Myocyte (in vitro differentiated cells): ENCODE measurements around the gene TMPRSS9. TPM values are rescaled to one million over a fixed set of nuclear protein-coding genes. Genes with fewer than 3 reads are reported as not detected.

Experiments used
- DNase-seq: peaks from one replicate; pipeline ENCODE4 v3.0.0-alpha.2; 2012; ENCODE audit warnings: low read depth
- total RNA-seq: library from RNA; depleted of rRNA; stranded (reverse); fragments of >200 nt; gene quantifications from 2 replicates; pipeline ENCODE4 v1.2.3, GENCODE V29; 2014

TMPRSS9 gene
- total RNA-seq, 1 donor from 2014 or later = not detected

DNA sequence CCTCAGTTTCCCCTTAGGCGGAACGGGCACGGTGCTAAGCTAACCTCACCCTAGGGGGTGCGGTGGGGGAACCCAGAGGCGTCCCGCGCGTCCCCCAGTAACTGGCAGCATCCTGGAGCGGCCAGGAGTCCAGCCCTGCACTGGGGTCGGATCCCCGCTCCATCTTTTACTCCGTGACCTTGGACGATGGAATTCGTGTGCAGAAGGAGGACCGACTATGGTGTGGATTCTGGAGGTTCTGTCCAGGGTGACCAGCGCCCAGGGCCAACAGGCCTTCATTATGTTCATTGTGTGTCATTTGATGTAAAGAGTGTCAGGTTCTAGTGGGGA, 31.0 kb upstream of the TMPRSS9 start:
- no peak for DNase-seq

GRCh38 chr19:2329501-2329916, 30.6 kb upstream of the TMPRSS9 start:
- DNase-seq = no peak

GRCh38 chr19:2330255-2330631, 29.8 kb upstream of the TMPRSS9 start:
- no peak for DNase-seq

DNA sequence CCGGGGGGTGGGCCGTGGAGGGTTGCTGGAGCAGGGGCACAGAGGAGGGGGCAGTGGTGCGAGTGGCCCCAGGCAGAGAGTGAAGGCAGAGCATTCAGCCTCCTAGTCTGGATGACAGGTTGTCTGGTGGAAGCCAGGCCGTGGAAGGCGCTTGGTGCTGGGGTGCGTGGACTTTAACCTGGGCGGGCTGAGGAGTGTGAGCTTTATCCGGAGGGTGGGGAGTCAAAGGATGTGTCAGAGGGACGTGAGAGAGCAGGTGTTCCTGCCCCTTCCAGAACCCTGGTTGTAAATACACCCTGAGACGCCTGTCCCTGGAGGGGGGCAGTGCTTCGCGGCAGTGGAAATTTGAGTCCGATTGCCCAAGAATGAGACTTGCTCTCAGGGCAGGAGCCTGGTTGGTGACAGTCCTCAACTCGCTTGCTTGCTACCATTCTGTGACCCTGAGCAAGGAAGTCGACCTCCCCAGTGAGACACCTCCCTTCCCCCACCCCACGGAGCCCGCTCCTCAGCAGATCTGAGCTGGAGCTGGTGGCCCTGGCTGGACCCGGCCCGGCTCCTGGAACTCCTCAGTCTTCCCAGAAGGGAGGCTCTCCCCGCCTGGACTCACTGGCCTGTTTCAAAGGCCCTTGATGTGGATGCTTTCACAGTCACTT, 29.3 kb upstream of the TMPRSS9 start:
- peak; percentile 41 for DNase-seq

- DNase-seq = no peak
These were observed 28.3 kb upstream of the TMPRSS9 start for GRCh38 chr19:2331601-2332246.

DNA sequence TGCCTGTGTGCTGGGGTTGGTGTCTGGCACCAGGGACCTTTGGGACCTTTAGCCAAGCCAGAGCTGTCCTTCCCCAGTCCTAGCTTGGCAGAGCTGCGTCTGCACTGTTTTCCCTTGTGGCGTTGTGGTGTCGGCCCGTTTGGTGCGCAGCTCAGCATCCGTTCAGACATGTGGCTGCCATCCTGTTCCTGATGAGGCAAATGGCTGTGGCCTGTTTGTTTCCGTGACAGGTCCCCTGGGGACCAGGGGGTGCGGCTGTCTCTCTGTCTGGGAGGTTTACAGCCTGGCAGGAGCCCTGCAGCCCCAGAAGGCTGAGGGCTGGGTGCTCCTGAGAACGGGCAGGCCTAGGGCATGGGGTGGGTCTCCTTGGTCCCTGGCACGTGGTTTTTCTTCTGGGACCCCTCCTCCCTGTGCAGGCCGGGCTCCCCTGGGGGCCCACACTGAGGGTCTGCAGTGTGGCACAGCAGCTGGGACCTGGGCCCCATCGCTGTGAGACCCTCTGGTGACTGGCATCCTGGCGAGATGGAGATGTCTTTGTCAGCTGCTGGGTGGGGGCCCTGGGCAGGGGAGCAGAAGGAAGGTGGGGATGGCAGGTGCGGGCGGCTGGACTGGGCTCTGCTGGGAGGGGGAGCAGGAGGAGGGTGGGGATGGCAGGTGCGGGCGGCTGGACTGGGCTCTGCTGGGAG, 27.6 kb upstream of the TMPRSS9 start:
- peak; percentile 49 for DNase-seq

DNA sequence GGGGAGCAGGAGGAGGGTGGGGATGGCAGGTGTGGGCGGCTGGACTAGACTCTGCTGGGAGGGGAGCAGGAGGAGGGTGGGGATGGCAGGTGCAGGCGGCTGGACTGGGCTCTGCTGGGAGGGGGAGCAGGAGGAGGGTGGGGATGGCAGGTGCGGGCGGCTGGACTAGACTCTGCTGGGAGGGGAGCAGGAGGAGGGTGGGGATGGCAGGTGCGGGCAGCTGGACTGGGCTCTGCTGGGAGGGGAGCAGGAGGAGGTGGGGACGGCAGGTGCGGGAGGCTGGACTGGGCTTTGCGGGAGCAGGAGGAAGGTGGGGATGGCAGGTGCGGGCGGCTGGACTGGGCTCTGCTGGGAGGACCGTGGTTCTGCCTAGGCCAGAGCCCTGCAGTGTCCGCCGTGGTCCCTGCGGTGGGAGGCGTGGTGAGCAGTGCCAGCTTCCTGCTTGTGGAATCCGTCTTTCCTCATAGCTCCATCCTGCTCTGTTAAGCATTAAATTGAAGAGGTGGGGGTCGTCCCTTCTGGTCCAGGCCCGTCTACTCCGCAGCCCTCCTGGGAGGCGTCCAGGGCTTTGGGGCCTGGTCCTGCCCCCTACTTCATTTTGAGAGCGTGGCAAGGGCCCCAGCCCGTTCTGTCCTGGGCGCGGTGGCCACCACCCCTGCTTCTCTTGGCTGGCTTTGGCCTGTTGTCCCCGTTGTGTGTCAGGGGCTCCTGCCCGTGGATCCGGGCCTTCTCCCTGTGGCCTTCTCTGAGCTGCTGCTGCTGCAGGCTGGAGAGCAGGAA, 26.8 kb upstream of the TMPRSS9 start:
- DNase-seq = peak; percentile 76

GRCh38 chr19:2333807-2334211, 26.3 kb upstream of the TMPRSS9 start:
- DNase-seq = no peak

- no peak for DNase-seq
These were observed 25.6 kb upstream of the TMPRSS9 start for GRCh38 chr19:2334426-2334825.

- no peak for DNase-seq
These were observed 24.8 kb upstream of the TMPRSS9 start for GRCh38 chr19:2334986-2335846.

DNA sequence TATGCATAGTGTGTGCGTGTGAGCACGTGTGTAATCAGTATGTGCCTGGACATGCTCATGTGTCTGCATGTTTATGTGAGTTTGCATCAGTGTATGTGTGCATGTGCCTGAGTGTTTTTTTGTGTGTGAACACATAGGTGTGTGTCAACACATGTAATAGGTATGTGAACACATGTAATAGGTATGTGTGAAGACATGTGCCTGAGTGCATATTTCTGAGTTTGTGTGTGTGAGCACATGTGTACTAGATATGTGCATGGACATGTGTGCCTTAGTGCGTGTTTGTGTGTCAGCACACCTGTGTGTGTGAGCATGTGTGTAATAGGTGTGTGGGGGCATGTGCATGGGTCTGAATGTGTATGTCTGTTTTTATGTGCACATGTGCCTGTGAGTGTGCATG, 24.2 kb upstream of the TMPRSS9 start:
- DNase-seq = no peak

GRCh38 chr19:2336528-2337328, 23.3 kb upstream of the TMPRSS9 start:
- no peak for DNase-seq

DNA sequence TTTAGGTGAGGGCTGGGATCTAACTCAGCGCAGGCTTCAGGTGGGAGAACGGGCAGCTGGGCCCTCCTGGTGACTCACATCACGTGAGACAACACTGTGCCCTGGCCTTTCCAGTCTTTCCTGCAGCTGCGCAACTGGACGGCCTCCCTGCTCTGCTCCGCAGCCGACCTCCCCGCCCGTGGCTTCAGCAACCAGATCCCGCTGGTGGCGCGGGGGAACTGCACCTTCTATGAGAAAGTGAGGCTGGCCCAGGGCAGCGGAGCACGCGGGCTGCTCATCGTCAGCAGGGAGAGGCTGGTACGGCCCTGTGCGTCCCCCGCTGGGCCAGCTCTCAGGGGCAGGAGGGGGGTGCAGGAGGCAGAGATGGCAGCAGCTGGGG, 22.7 kb upstream of the TMPRSS9 start:
- no peak for DNase-seq

GRCh38 chr19:2338055-2338615, 21.9 kb upstream of the TMPRSS9 start:
- DNase-seq = no peak

DNA sequence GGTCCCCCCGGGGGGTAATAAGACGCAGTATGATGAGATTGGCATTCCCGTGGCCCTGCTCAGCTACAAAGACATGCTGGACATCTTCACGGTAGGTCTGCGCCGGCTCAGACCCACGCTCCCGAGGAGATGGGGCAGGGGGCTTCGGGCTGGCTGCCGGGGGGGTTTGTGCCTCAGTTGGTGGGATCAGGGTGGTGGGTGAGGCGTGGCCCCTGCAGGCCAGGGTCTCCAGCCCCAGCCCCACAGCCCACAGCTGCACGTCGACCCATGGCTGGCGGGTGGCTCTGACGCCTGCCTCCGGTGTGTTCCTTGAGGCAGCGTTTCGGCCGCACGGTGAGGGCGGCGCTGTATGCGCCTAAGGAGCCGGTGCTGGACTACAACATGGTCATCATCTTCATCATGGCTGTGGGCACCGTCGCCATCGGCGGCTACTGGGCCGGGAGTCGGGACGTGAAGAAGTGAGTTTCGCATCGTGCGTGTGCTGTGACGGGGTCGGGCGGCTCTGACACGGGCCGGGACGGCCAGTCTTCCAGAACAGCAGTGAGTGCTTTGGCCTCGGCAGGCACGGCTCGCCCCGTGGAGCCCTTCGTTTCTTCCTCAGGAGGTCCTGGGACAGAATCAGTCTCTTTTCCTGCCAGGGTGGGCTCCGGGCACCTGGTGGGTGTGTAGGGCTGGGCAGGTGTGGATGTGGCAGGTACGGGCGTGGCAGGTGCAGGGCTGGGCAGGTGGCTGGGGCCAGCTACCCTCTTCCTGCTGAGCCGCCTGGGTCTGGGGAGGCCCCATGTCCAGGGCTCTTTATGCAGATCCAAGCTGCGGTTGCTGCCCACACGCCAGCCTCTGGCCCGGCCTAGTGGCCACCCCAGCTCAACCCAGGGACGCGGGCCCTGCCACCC, 21.1 kb upstream of the TMPRSS9 start:
- DNase-seq = no peak

- no peak for DNase-seq
These were observed 20.3 kb upstream of the TMPRSS9 start for GRCh38 chr19:2339644-2340310.

DNA sequence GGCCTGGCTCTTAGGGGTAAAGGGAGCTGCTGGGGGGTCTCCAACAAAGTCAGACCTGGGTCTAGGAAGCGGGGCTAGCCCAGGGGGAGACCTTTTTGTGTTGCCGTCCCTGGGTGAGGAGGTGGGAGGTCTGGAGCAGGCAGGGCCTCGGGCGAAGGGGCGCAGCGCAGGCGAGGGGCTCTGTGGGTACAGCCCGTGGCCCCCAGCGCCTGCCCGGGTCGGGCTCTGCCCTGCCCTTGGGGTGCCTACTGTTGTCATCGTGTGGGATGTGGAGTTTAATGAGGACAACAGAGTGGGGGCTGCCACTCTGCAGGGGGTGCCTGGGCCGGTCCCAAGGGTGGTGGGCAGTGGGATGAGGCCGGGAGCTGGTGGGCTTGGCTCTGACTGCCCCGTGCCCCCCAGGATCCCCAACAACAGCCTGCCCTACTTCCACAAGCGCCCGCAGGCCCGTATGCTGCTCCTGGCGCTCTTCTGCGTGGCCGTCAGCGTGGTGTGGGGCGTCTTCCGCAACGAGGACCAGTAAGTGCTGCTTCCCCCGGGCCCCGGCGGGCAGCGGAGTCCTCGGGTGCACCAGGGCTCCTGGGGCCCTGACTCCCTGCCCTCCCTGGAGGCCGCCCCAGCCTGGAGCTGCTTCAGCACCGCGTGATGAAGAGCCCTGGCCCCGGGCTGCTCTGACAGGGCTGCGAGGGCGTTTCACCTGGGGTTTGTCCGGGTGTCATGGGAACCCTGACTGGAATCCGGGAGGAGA, 19.4 kb upstream of the TMPRSS9 start:
- DNase-seq = no peak
